ENCODE results near the gene ANXA11.
A peak's percentile ranks its signal among the peaks of the same experiment; 100 is the strongest.
"Not testable (repeated sequence)": the region's sequence is repeated elsewhere in the genome, so short reads cannot be mapped to it uniquely, and the experiment has no call there.

Gene ANXA11

GRCh38 chr10:80205477-80206276 lies at the start of gene ANXA11:
ANXA11 (minus strand) TSS chr10:80205537; CDS start chr10:80172861, 32,676 bp downstream.
- peak within 1 kb of the TSS; percentile 82 for H3K4me3 ChIP-seq
- no peaks in the 10 kb centered on the region for H3K36me3 ChIP-seq (ENCODE audit: insufficient read depth, low read length)
- peak within 1 kb of the TSS; percentile 50 for H3K27ac ChIP-seq
- TF ChIP-seq POLR2AphosphoS5 (IDR thresholded peaks at IDR 0.05; ENCODE audit: borderline replicate concordance, low read depth, low read length) (peak; percentile 72; the same call in 1 of the 2 replicates), EZH2 (IDR thresholded peaks at IDR 0.05) (no peak)
- no peak for DNase-seq (ENCODE audit: low read depth, low spot score)
- H3K9ac ChIP-seq (ENCODE audit: insufficient read length), result peak within 1 kb of the TSS; percentile 69
- no peaks in the 10 kb centered on the region for H3K9me3 ChIP-seq (ENCODE audit: low read depth, low read length)

- H3K27ac ChIP-seq; H3K9me3 ChIP-seq (ENCODE audit: low read depth, low read length); H3K36me3 ChIP-seq (ENCODE audit: insufficient read depth, low read length); H3K9ac ChIP-seq (ENCODE audit: insufficient read length); DNase-seq (ENCODE audit: low read depth, low spot score); H3K4me3 ChIP-seq: not testable (repeated sequence)
These were observed 49.4 kb upstream of the ANXA11 start for GRCh38 chr10:80254726-80255125.

GRCh38 chr10:80253963-80254271 lies 48.6 kb upstream of the ANXA11 start:
- H3K36me3 ChIP-seq (ENCODE audit: insufficient read depth, low read length); H3K27ac ChIP-seq; DNase-seq (ENCODE audit: low read depth, low spot score); H3K9me3 ChIP-seq (ENCODE audit: low read depth, low read length); H3K9ac ChIP-seq (ENCODE audit: insufficient read length); H3K4me3 ChIP-seq: not testable (repeated sequence)

GRCh38 chr10:80253266-80253962 lies 48.1 kb upstream of the ANXA11 start:
- TF ChIP-seq EZH2 (IDR thresholded peaks at IDR 0.05), result no peak
- no peak for TF ChIP-seq FOXP2 (optimal IDR thresholded peaks at IDR 0.05; ENCODE audit: control extremely low read depth, extremely low read length, insufficient read depth)
- no peak for TF ChIP-seq POLR2AphosphoS5 (IDR thresholded peaks at IDR 0.05; ENCODE audit: borderline replicate concordance, low read depth, low read length)
- no peak for DNase-seq (ENCODE audit: low read depth, low spot score)
- H3K9me3 ChIP-seq (ENCODE audit: low read depth, low read length), result no peaks in the 10 kb centered on the region
- no peak overlapping the region for H3K27ac ChIP-seq
- H3K9ac ChIP-seq (ENCODE audit: insufficient read length), result no peak overlapping the region
- no peak overlapping the region for H3K4me3 ChIP-seq
- H3K36me3 ChIP-seq (ENCODE audit: insufficient read depth, low read length), result no peaks in the 10 kb centered on the region

- no peak overlapping the region for H3K9ac ChIP-seq (ENCODE audit: insufficient read length)
- TF ChIP-seq EZH2 (IDR thresholded peaks at IDR 0.05) (no peak), FOXP2 (optimal IDR thresholded peaks at IDR 0.05; ENCODE audit: control extremely low read depth, extremely low read length, insufficient read depth) (no peak), POLR2AphosphoS5 (IDR thresholded peaks at IDR 0.05; ENCODE audit: borderline replicate concordance, low read depth, low read length) (no peak)
- no peak overlapping the region for H3K4me3 ChIP-seq
- DNase-seq (ENCODE audit: low read depth, low spot score), result no peak
- no peaks in the 10 kb centered on the region for H3K9me3 ChIP-seq (ENCODE audit: low read depth, low read length)
- H3K36me3 ChIP-seq (ENCODE audit: insufficient read depth, low read length), result no peaks in the 10 kb centered on the region
- H3K27ac ChIP-seq, result no peak overlapping the region
These were observed 47.1 kb upstream of the ANXA11 start for GRCh38 chr10:80252296-80252887.

- not testable (repeated sequence) for H3K36me3 ChIP-seq (ENCODE audit: insufficient read depth, low read length); H3K9ac ChIP-seq (ENCODE audit: insufficient read length); DNase-seq (ENCODE audit: low read depth, low spot score); H3K4me3 ChIP-seq; H3K27ac ChIP-seq; H3K9me3 ChIP-seq (ENCODE audit: low read depth, low read length)
These were observed 46.5 kb upstream of the ANXA11 start for GRCh38 chr10:80251703-80252280.

- not testable (repeated sequence) for H3K9me3 ChIP-seq (ENCODE audit: low read depth, low read length); H3K4me3 ChIP-seq; DNase-seq (ENCODE audit: low read depth, low spot score); H3K9ac ChIP-seq (ENCODE audit: insufficient read length); H3K27ac ChIP-seq; H3K36me3 ChIP-seq (ENCODE audit: insufficient read depth, low read length)
These were observed 45.1 kb upstream of the ANXA11 start for GRCh38 chr10:80250399-80250798.

- DNase-seq (ENCODE audit: low read depth, low spot score); H3K9me3 ChIP-seq (ENCODE audit: low read depth, low read length); H3K9ac ChIP-seq (ENCODE audit: insufficient read length): not testable (repeated sequence)
These were observed 44.6 kb upstream of the ANXA11 start for GRCh38 chr10:80249906-80250305.

GRCh38 chr10:80247611-80248010 lies 42.3 kb upstream of the ANXA11 start:
- H3K4me3 ChIP-seq; H3K27ac ChIP-seq; H3K36me3 ChIP-seq (ENCODE audit: insufficient read depth, low read length); H3K9ac ChIP-seq (ENCODE audit: insufficient read length); H3K9me3 ChIP-seq (ENCODE audit: low read depth, low read length); DNase-seq (ENCODE audit: low read depth, low spot score): not testable (repeated sequence)

More at GRCh38 chr10:80249906-80250305, 44.6 kb upstream of the ANXA11 start:
- H3K36me3 ChIP-seq (ENCODE audit: insufficient read depth, low read length); H3K27ac ChIP-seq; H3K4me3 ChIP-seq: not testable (repeated sequence)

GRCh38 chr10:80244371-80244770 lies 39.0 kb upstream of the ANXA11 start:
- H3K27ac ChIP-seq; DNase-seq (ENCODE audit: low read depth, low spot score): not testable (repeated sequence)

GRCh38 chr10:80242341-80242740 lies 37.0 kb upstream of the ANXA11 start:
- not testable (repeated sequence) for H3K27ac ChIP-seq; H3K9ac ChIP-seq (ENCODE audit: insufficient read length); H3K36me3 ChIP-seq (ENCODE audit: insufficient read depth, low read length); H3K9me3 ChIP-seq (ENCODE audit: low read depth, low read length); H3K4me3 ChIP-seq; DNase-seq (ENCODE audit: low read depth, low spot score)

More at GRCh38 chr10:80244371-80244770, 39.0 kb upstream of the ANXA11 start:
- not testable (repeated sequence) for H3K4me3 ChIP-seq; H3K9ac ChIP-seq (ENCODE audit: insufficient read length); H3K36me3 ChIP-seq (ENCODE audit: insufficient read depth, low read length); H3K9me3 ChIP-seq (ENCODE audit: low read depth, low read length)

GRCh38 chr10:80236457-80236856 lies 31.1 kb upstream of the ANXA11 start:
- not testable (repeated sequence) for H3K27ac ChIP-seq; H3K4me3 ChIP-seq; DNase-seq (ENCODE audit: low read depth, low spot score); H3K9ac ChIP-seq (ENCODE audit: insufficient read length); H3K9me3 ChIP-seq (ENCODE audit: low read depth, low read length); H3K36me3 ChIP-seq (ENCODE audit: insufficient read depth, low read length)

Data from SK-N-MC (cell line).